ENCODE data around the gene GFOD1.

The GFOD1 gene

GRCh38 chr6:13427801-13428582, 59.4 kb downstream of the GFOD1 start:
- CTCF ChIA-PET = interaction anchor here (0.6 kb wide), 1 partner anchor 769 kb away, joined by 4 read pairs; no protein-coding TSS in a partner anchor

GRCh38 chr6:13427316-13427715, 60.1 kb downstream of the GFOD1 start:
- ChIA-PET CTCF (no interaction called here), POLR2A (no interaction called here)
- DNase-seq (ENCODE audit: extremely low spot score) = no peak
- no peak for TF ChIP-seq NFRKB (IDR thresholded peaks at IDR 0.05)
- no peak for TF ChIP-seq ZNF384 (IDR thresholded peaks at IDR 0.05)
- no peak for TF ChIP-seq ARNT (IDR thresholded peaks at IDR 0.05)
- TF ChIP-seq CTBP1 (IDR thresholded peaks at IDR 0.05; ENCODE audit: borderline replicate concordance) = no peak
- no peak for TF ChIP-seq FOXK2 (IDR thresholded peaks at IDR 0.05)
- no peak for TF ChIP-seq ELF4 (IDR thresholded peaks at IDR 0.05)
- no peak for TF ChIP-seq TARDBP (IDR thresholded peaks at IDR 0.05)
- TF ChIP-seq HDGF (IDR thresholded peaks at IDR 0.05; ENCODE audit: borderline replicate concordance) = no peak
- no peak for TF ChIP-seq BHLHE40 (IDR thresholded peaks at IDR 0.05; ENCODE audit: borderline replicate concordance)
- no peak for TF ChIP-seq FOXA1 (IDR thresholded peaks at IDR 0.05)
- no peak for TF ChIP-seq FOXM1 (IDR thresholded peaks at IDR 0.05; ENCODE audit: borderline replicate concordance)

More at GRCh38 chr6:13427801-13428582, 59.4 kb downstream of the GFOD1 start:
- POLR2A ChIA-PET = no interaction called here
- DNase-seq (ENCODE audit: extremely low spot score) = no peak
- no peak for TF ChIP-seq FOXA1 (IDR thresholded peaks at IDR 0.05)
- TF ChIP-seq L3MBTL2 (conservative IDR thresholded peaks at IDR 0.05) = no peak
- TF ChIP-seq PKNOX1 (IDR thresholded peaks at IDR 0.05) = no peak
- no peak for TF ChIP-seq ZNF384 (IDR thresholded peaks at IDR 0.05)
- no peak for TF ChIP-seq LEF1 (IDR thresholded peaks at IDR 0.05; ENCODE audit: borderline replicate concordance)
- TF ChIP-seq SP1 (IDR thresholded peaks at IDR 0.05) = no peak
- TF ChIP-seq ARNT (IDR thresholded peaks at IDR 0.05) = no peak
- no peak for TF ChIP-seq ELF4 (IDR thresholded peaks at IDR 0.05)
- no peak for TF ChIP-seq NFRKB (IDR thresholded peaks at IDR 0.05)
- no peak for TF ChIP-seq FOXK2 (IDR thresholded peaks at IDR 0.05)
- no peak for TF ChIP-seq HDGF (IDR thresholded peaks at IDR 0.05; ENCODE audit: borderline replicate concordance)
- TF ChIP-seq SUZ12 (IDR thresholded peaks at IDR 0.05) = no peak
- no peak for TF ChIP-seq TARDBP (IDR thresholded peaks at IDR 0.05)
- TF ChIP-seq CTBP1 (IDR thresholded peaks at IDR 0.05; ENCODE audit: borderline replicate concordance) = no peak
- no peak for TF ChIP-seq FOXM1 (IDR thresholded peaks at IDR 0.05; ENCODE audit: borderline replicate concordance)
- no peak for TF ChIP-seq BHLHE40 (IDR thresholded peaks at IDR 0.05; ENCODE audit: borderline replicate concordance)

GRCh38 chr6:13425943-13426931, 61.2 kb downstream of the GFOD1 start:
- no peak for DNase-seq (ENCODE audit: extremely low spot score)
- ChIA-PET POLR2A (no interaction called here), CTCF (no interaction called here)
- TF ChIP-seq PKNOX1 (IDR thresholded peaks at IDR 0.05) = no peak
- no peak for TF ChIP-seq L3MBTL2 (conservative IDR thresholded peaks at IDR 0.05)

DNA sequence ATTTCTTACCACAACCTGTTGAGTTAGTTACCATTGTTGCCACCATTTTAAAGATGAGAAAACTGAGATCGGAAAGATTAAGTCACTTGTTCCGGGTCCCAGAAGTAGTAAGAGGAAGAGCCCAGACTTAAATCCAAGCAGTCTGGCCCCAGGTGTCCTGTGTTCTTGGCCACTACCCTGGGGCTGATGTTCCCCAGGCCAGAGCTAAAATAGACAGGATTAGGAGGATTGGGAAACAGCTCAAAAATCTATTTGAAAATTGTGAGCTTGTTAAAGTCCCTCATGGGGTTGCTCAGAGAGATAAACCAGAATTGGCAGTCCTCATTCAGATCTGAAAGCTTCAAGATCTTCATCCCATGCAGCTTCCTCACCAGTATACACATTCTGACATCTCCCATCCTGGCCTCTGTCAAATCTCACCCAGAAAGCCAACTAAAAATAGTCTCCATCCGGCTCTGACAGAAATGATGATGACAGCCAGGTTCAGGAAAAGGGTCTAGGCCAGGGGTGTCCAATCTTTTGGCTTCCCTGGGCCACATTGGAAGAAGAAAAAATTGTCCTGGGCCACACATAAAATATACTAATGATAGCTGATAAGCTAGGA, 62.0 kb downstream of the GFOD1 start:
- TF ChIP-seq FOXM1 (IDR thresholded peaks at IDR 0.05; ENCODE audit: borderline replicate concordance) (no peak), ELF4 (IDR thresholded peaks at IDR 0.05) (no peak), CTBP1 (IDR thresholded peaks at IDR 0.05; ENCODE audit: borderline replicate concordance) (no peak), ZNF384 (IDR thresholded peaks at IDR 0.05) (no peak), PKNOX1 (IDR thresholded peaks at IDR 0.05) (no peak), NFRKB (IDR thresholded peaks at IDR 0.05) (no peak), FOXK2 (IDR thresholded peaks at IDR 0.05) (no peak), SUZ12 (IDR thresholded peaks at IDR 0.05) (no peak), L3MBTL2 (conservative IDR thresholded peaks at IDR 0.05) (no peak), BHLHE40 (IDR thresholded peaks at IDR 0.05; ENCODE audit: borderline replicate concordance) (no peak)
- ChIA-PET CTCF (no interaction called here), POLR2A (no interaction called here)
- DNase-seq (ENCODE audit: extremely low spot score) = no peak

DNA sequence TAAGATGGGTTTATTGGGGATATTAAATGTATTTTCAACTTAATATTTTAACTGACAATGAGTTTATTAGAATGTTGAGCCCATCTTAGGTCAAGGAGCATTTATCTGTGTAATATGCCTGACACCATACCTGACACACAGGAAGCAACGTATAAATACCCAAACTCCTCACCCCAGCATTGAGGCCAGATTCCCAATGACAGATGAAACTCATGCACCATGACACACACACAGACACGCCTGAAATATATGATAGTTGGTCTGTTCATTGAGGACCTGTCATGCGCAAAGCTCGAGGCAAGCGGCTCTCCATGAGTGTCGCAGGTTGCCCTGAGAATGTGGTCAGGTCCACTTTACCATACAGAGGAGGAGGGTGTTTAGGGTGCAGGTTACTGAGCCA, 64.1 kb downstream of the GFOD1 start:
- DNase-seq (ENCODE audit: extremely low spot score) = no peak
- no peak for TF ChIP-seq CTBP1 (IDR thresholded peaks at IDR 0.05; ENCODE audit: borderline replicate concordance)
- TF ChIP-seq BHLHE40 (IDR thresholded peaks at IDR 0.05; ENCODE audit: borderline replicate concordance) = no peak
- TF ChIP-seq FOXK2 (IDR thresholded peaks at IDR 0.05) = no peak
- no peak for TF ChIP-seq ZNF384 (IDR thresholded peaks at IDR 0.05)
- no peak for TF ChIP-seq SP1 (IDR thresholded peaks at IDR 0.05)
- no peak for TF ChIP-seq TARDBP (IDR thresholded peaks at IDR 0.05)
- no peak for TF ChIP-seq FOXM1 (IDR thresholded peaks at IDR 0.05; ENCODE audit: borderline replicate concordance)
- ChIA-PET CTCF (interaction anchor here (1.1 to 1.7 kb wide), 2 partner anchors 113 to 152 kb away, joined by 3 to 8 read pairs; partner anchors contain the start of gene SIRT5), POLR2A (no interaction called here)
